ENCODE data around the gene FIG4.

FIG4 gene

GRCh38 chr6:109690737-109691621, at the start of gene FIG4, which contains the start of gene AK9:
FIG4 (plus strand) TSS chr6:109691296; CDS start chr6:109691436, 140 bp downstream.
AK9 (minus strand) TSS chr6:109691202; CDS start chr6:109675745, 15,457 bp downstream.
- Histone ChIP-seq H3K9ac (peak within 1 kb of the TSS; percentile 61), H3K4me3 (ENCODE audit: low read depth, low read length) (peak within 1 kb of the TSS; percentile 93), H3K79me2 (no peaks in the 10 kb centered on the region), H3K4me2 (ENCODE audit: low read length) (peak within 1 kb of the TSS; percentile 96), H3K27me3 (ENCODE audit: control insufficient read depth, insufficient read depth, low read length) (no peaks in the 10 kb centered on the region), H3K36me3 (ENCODE audit: control insufficient read depth, insufficient read depth, low read length) (no peaks in the 10 kb centered on the region), H2AFZ (peak within 1 kb of the TSS; percentile 97), H3K9me3 (ENCODE audit: control insufficient read depth, low read length) (no peaks in the 10 kb centered on the region), H3K27ac (peak within 1 kb of the TSS; percentile 93), H3K4me1 (peaks cover 5% of the 10 kb centered on the region)
- peak; percentile 30 for TF ChIP-seq CTCF (IDR thresholded peaks at IDR 0.05)

GRCh38 chr6:109644131-109644530, 47.0 kb upstream of the FIG4 start:
- H3K4me2 ChIP-seq (ENCODE audit: low read length), result no peak overlapping the region
- no peaks in the 10 kb centered on the region for H3K79me2 ChIP-seq
- no peaks in the 10 kb centered on the region for H3K4me1 ChIP-seq
- H3K9ac ChIP-seq, result no peak overlapping the region
- H2AFZ ChIP-seq, result no peak overlapping the region
- no peaks in the 10 kb centered on the region for H3K9me3 ChIP-seq (ENCODE audit: control insufficient read depth, low read length)
- no peak for TF ChIP-seq CTCF (IDR thresholded peaks at IDR 0.05)
- no peaks in the 10 kb centered on the region for H3K36me3 ChIP-seq (ENCODE audit: control insufficient read depth, insufficient read depth, low read length)
- no peak overlapping the region for H3K27ac ChIP-seq
- no peaks in the 10 kb centered on the region for H3K27me3 ChIP-seq (ENCODE audit: control insufficient read depth, insufficient read depth, low read length)
- no peak overlapping the region for H3K4me3 ChIP-seq (ENCODE audit: low read depth, low read length)

- no peak for TF ChIP-seq CTCF (IDR thresholded peaks at IDR 0.05)
- Histone ChIP-seq H3K4me1 (no peaks in the 10 kb centered on the region), H3K4me2 (ENCODE audit: low read length) (no peak overlapping the region), H3K9me3 (ENCODE audit: control insufficient read depth, low read length) (no peaks in the 10 kb centered on the region), H3K4me3 (ENCODE audit: low read depth, low read length) (no peak overlapping the region), H2AFZ (no peak overlapping the region), H3K27ac (no peak overlapping the region), H3K9ac (no peak overlapping the region), H3K79me2 (no peaks in the 10 kb centered on the region), H3K36me3 (ENCODE audit: control insufficient read depth, insufficient read depth, low read length) (no peaks in the 10 kb centered on the region), H3K27me3 (ENCODE audit: control insufficient read depth, insufficient read depth, low read length) (no peaks in the 10 kb centered on the region)
Measured at GRCh38 chr6:109653264-109653663, 37.8 kb upstream of the FIG4 start.

- Histone ChIP-seq H3K4me1 (no peaks in the 10 kb centered on the region), H3K4me2 (ENCODE audit: low read length) (no peak overlapping the region), H3K9ac (no peak overlapping the region), H3K27me3 (ENCODE audit: control insufficient read depth, insufficient read depth, low read length) (no peaks in the 10 kb centered on the region), H3K4me3 (ENCODE audit: low read depth, low read length) (no peak overlapping the region), H3K27ac (no peak overlapping the region), H3K36me3 (ENCODE audit: control insufficient read depth, insufficient read depth, low read length) (no peaks in the 10 kb centered on the region), H2AFZ (no peak overlapping the region), H3K9me3 (ENCODE audit: control insufficient read depth, low read length) (no peaks in the 10 kb centered on the region), H3K79me2 (no peaks in the 10 kb centered on the region)
- no peak for TF ChIP-seq CTCF (IDR thresholded peaks at IDR 0.05)
Measured at GRCh38 chr6:109655761-109656262, 35.3 kb upstream of the FIG4 start.
